Iris pigment epithelial cell (primary cell): ENCODE data around the gene TMEM167A.
A peak's percentile ranks its signal among the peaks of the same experiment; 100 is the strongest.

Experiments used
- DNase-seq: peaks from one replicate; pipeline ENCODE4 v3.0.0-alpha.2; 2011; ENCODE audit warnings: low read depth

Gene TMEM167A, protein sequence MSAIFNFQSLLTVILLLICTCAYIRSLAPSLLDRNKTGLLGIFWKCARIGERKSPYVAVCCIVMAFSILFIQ

GRCh38 chr5:83076742-83077661, at the start of gene TMEM167A, which contains the start of gene XRCC4:
TMEM167A (minus strand) TSS chr5:83077394; CDS start chr5:83077323, 71 bp downstream.
XRCC4 (plus strand) TSS chr5:83077547; CDS start chr5:83104920, 27,373 bp downstream.
- peak; percentile 100 for DNase-seq

- no peak for DNase-seq
Observed at GRCh38 chr5:83126501-83126900, 49.3 kb upstream of the TMEM167A start.

- DNase-seq, result no peak
Observed at GRCh38 chr5:83125560-83125959, 48.4 kb upstream of the TMEM167A start.

DNA sequence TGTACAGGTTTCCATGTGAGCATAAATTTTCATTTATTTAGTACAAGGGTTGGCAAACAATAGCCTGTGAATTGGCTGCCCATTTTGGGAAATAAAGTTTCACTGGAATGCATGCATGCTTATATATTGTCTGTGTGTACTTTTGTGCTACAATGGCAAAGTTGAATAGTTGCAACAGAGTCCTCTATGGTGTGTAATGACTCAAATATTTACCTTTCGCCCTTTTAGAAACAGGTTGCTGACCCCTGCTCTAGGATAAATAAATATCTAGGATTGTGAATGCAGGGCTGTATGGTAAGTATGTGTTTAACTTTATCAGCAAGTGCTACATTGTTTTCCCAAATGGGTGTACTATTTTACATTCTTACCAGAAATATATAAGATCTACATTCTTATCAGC, 47.4 kb upstream of the TMEM167A start:
- DNase-seq, result no peak

DNA sequence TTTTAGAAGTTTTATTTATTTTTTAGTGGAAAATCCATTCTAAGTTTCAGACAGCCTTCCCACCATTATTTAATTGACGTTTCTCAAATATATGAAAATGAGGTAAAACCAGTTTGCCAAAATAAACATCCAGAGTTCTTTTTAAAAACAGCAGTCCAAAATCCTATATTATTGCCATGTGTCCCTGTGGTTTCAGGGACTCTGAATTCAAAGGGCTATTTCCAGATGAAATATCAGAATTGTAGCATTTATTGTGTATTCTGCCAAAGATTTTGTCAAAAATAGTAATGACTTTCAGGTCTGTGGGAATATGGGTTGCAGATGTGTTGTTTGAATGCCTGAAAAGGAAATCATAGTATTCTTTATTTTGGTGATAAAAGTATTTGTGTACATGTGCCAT, 41.8 kb upstream of the TMEM167A start:
- DNase-seq, result no peak

GRCh38 chr5:83118471-83118870, 41.3 kb upstream of the TMEM167A start:
- DNase-seq, result no peak

GRCh38 chr5:83115816-83116215, 38.6 kb upstream of the TMEM167A start:
- no peak for DNase-seq

DNA sequence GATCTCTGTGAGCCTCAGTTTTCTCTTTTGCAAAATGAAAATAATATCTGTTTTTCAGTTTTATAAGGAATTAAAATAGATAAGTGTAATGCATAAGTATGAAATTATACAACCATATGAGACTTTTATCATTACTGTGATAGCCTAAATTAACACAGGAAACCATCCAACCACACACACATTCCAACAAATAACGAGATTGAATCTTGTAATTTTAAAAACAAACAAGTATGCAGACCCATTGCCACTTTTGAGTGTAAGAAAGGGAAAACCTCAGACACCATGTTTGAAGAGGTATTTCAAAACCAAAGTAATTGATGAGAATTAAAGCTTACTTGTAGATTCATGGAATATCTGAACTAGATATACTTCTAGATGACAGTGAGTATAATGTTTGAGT, 32.2 kb upstream of the TMEM167A start:
- DNase-seq, result no peak

GRCh38 chr5:83107692-83108420, 30.7 kb upstream of the TMEM167A start:
- DNase-seq, result peak; percentile 6

GRCh38 chr5:83104021-83104420, 26.8 kb upstream of the TMEM167A start:
- peak; percentile 16 for DNase-seq

- DNase-seq, result peak; percentile 58
Observed at GRCh38 chr5:83102364-83102980, 25.3 kb upstream of the TMEM167A start.

GRCh38 chr5:83101514-83101913, 24.3 kb upstream of the TMEM167A start:
- DNase-seq, result no peak

GRCh38 chr5:83099445-83099844, 22.3 kb upstream of the TMEM167A start:
- no peak for DNase-seq

DNA sequence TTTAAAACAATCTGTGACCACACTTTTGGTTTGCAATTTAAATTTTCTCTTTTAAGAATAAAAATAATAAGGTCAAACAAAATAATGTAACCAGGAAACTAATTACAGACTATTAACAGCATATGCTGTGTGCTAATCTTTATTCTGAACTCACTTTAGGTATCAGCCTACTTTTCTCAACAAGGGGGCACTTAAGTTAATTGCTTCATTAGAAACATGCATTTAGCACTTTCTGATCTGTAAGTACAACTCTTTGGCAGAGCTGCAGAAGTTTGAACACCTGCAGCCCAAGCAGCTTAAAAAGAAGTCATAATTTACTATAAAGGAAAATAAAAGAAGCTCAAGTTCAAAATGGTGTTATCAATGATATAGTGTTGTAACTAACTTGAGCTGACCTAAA, 21.8 kb upstream of the TMEM167A start:
- DNase-seq, result no peak

- peak; percentile 69 for DNase-seq
Observed at GRCh38 chr5:83097689-83098231, 20.6 kb upstream of the TMEM167A start.

- DNase-seq, result peak; percentile 30
Observed at GRCh38 chr5:83096660-83097339, 19.6 kb upstream of the TMEM167A start.

DNA sequence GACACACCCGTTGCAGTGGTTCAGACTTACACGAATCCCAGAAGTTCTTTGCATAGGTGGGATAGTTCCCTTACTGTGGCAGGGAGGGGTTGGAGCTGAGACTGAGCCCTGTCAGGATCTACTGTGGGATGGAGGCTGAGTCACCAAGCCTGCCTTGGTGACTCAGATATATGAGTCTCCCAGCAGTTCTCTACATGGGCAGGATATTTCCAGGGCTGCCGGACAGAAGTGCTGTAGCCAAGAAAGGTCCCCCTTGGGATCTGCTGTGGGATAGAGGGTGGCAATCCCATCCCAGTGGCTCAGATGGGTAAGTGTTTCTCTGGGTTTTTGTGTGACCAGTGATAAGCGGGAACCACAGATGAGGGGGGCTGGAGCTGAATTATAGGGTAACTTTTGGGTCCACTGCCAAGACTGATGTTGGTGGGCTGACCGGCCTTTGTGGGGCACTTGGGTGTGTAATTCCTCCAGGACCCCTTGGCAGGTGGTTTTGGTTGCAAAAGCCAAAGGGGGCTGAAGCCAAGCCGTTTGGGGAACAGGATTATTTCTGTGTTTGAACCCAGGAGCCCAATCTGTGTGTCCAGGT, 18.9 kb upstream of the TMEM167A start:
- peak; percentile 80 for DNase-seq

- DNase-seq, result no peak
Observed at GRCh38 chr5:83095163-83095956, 18.2 kb upstream of the TMEM167A start.

DNA sequence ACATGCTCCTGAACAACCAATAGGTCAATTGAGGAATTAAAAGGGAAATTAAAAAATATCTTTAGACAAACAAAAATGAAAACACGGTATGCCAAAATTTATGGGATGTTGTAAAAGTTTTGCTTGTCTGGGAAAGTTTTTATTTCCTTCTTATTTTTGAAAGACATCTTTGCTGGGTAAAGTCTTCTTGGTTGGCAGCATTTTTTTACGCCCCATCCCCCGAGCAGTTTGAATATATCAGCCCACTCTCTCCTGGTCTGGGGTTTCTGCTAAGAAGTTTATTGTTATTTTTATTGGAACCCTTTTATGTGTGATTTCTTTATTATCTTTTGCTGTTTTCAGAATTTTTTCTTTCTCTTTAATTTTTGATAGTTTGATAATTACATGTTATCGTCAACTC, 16.5 kb upstream of the TMEM167A start:
- no peak for DNase-seq

GRCh38 chr5:83092619-83093018, 15.4 kb upstream of the TMEM167A start:
- DNase-seq, result no peak
